H1 (cell line): ENCODE results near the gene SRGAP3. TPM values are rescaled to one million over a fixed set of nuclear protein-coding genes. Genes with fewer than 3 reads are reported as not detected.

Experiments
- BCL11A ChIP-seq, 2 experiments: IDR thresholded peaks; one replicate each; pipeline ENCODE4 v1.6.1; 2011; ENCODE audit warnings: low read depth in 2 of 2, low read length in 2 of 2, mild to moderate bottlenecking in 2 of 2
- CTCF ChIP-seq, 3 experiments: IDR thresholded peaks; 1 replicate in 2 of 3; 2 replicates in 1 of 3; pipeline versions ENCODE4 v1.5.1 to v1.6.1; 2011; ENCODE audit warnings: low read length in 3 of 3, mild to moderate bottlenecking in 3 of 3, inconsistent platforms in 2 of 3, low read depth in 1 of 3, moderate library complexity in 1 of 3; ENCODE audit not compliant: insufficient read depth in 1 of 3; ENCODE audit errors: control extremely low read depth in 1 of 3
- E2F6 ChIP-seq: IDR thresholded peaks from 2 replicates; pipeline ENCODE4 v1.6.1; 2012; ENCODE audit warnings: inconsistent platforms
- EP300 ChIP-seq, 2 experiments: IDR thresholded peaks; 1 replicate in 1 of 2; 2 replicates in 1 of 2; pipeline ENCODE4 v1.6.1; 2011 to 2012; ENCODE audit warnings: low read depth in 2 of 2, low read length in 2 of 2, mild to moderate bottlenecking in 2 of 2, borderline replicate concordance in 1 of 2, inconsistent platforms in 1 of 2, moderate library complexity in 1 of 2
- JUN ChIP-seq: IDR thresholded peaks from 2 replicates; pipeline ENCODE4 v1.6.1; 2011; ENCODE audit warnings: low read depth, mild to moderate bottlenecking, improper control_type of control experiment, low read length
- JUND ChIP-seq: IDR thresholded peaks from 2 replicates; pipeline ENCODE4 v1.6.1; 2011; ENCODE audit warnings: mild to moderate bottlenecking, improper control_type of control experiment, low read length
- POLR2A ChIP-seq, 2 experiments: IDR thresholded peaks; 1 replicate in 1 of 2; 2 replicates in 1 of 2; pipeline ENCODE4 v1.6.1; 2011; ENCODE audit warnings: low read depth in 2 of 2, low read length in 2 of 2, mild to moderate bottlenecking in 2 of 2; ENCODE audit errors: control extremely low read depth in 1 of 2
- SP1 ChIP-seq: IDR thresholded peaks from 2 replicates; pipeline ENCODE4 v1.6.1; 2011; ENCODE audit warnings: low read depth, low read length
- polyA plus RNA-seq, 7 experiments: library from polyadenylated mRNA; depleted of rRNA in 3 of 7; stranded (reverse) in 5 of 7; unstranded in 2 of 7; fragments of >200 nt in 5 of 7; fragments of 200-250 nt in 2 of 7; gene quantifications; 1 replicate in 5 of 7; 2 replicates in 1 of 7; 4 replicates in 1 of 7; pipeline versions ENCODE4 v1.2.1 to v1.2.3, GENCODE V29; 2011 to 2013; ENCODE audit warnings: missing spikeins in 2 of 7, mixed read lengths in 2 of 7
- total RNA-seq: library from RNA; stranded (reverse); fragmentation: NEBNext Ultra II Directional; extraction: Animal tissue kit (Norgen Biotek cat#: 25700); gene quantifications from 2 replicates; pipeline ENCODE4 v1.2.1, GENCODE V29; 2021

Gene SRGAP3
- total and polyA plus RNA-seq, 2 of the 8 experiments (the other 6 are each of a cell fraction or from before 2014, with no cell fraction given): 5.8 to 11.4 TPM

- TF ChIP-seq SP1 (0 out of 2 replicates have a peak, but pooled peaks have one; percentile 6), EP300 (IDR thresholded peaks at IDR 0.05; ENCODE audit: borderline replicate concordance in 1 of 2, low read depth in 2 of 2, low read length in 2 of 2) (no peak), BCL11A (IDR thresholded peaks at IDR 0.05; ENCODE audit: low read depth in 2 of 2, low read length in 2 of 2) (no peak), POLR2A (IDR thresholded peaks at IDR 0.05; ENCODE audit: control extremely low read depth in 1 of 2, low read depth in 2 of 2, low read length in 2 of 2) (no peak), JUN (no peak), E2F6 (peak; percentile 97), CTCF (IDR thresholded peaks at IDR 0.05; ENCODE audit: control extremely low read depth in 1 of 3, insufficient read depth in 1 of 3, low read depth in 1 of 3, low read length in 3 of 3) (peak; percentile 78 to 94 (median 79)), JUND (no peak)
- TF ChIP-seq, all 59 proteins: peak for 9
These were observed 261.6 kb downstream of the SRGAP3 start (continued) for GRCh38 chr3:8987645-8988383.
